HG03060 (cell line): ENCODE measurements around the gene TAF6.
A peak's percentile ranks its signal among the peaks of the same experiment; 100 is the strongest.

Source experiments
- ATAC-seq: cut with Tn5 transposase; IDR thresholded peaks from one replicate; pipeline ENCODE4 v1.9.1; 2021; ENCODE audit warnings: low read depth, moderate number of reproducible peaks; ENCODE audit not compliant: unreplicated experiment

The TAF6 gene

GRCh38 chr7:100098913-100099312, 20.2 kb downstream of the TAF6 start:
- ATAC-seq, result no peak

GRCh38 chr7:100095704-100096103, 23.5 kb downstream of the TAF6 start:
- no peak for ATAC-seq

- ATAC-seq, result no peak
Observed at GRCh38 chr7:100095289-100095688, 23.9 kb downstream of the TAF6 start.

GRCh38 chr7:100093925-100094486, 25.2 kb downstream of the TAF6 start:
- no peak for ATAC-seq

- no peak for ATAC-seq
Observed at GRCh38 chr7:100093498-100093897, 25.7 kb downstream of the TAF6 start.

GRCh38 chr7:100093054-100093453, 26.1 kb downstream of the TAF6 start:
- ATAC-seq, result no peak

- ATAC-seq, result no peak
Observed at GRCh38 chr7:100091411-100092181, 27.6 kb downstream of the TAF6 start.

GRCh38 chr7:100090527-100091410, 28.4 kb downstream of the TAF6 start:
- no peak for ATAC-seq

- ATAC-seq, result no peak
Observed at GRCh38 chr7:100089458-100090196, 29.5 kb downstream of the TAF6 start.

- no peak for ATAC-seq
Observed at GRCh38 chr7:100088621-100089457, 30.3 kb downstream of the TAF6 start, which contains the start of gene COPS6. TSS of gene COPS6 (plus strand) at chr7:100088969. CDS start at chr7:100088991, 22 bp downstream.

GRCh38 chr7:100088095-100088620, 31.0 kb downstream of the TAF6 start:
- ATAC-seq, result no peak

- ATAC-seq, result no peak
Observed at GRCh38 chr7:100087055-100087750, 32.0 kb downstream of the TAF6 start.

- ATAC-seq, result no peak
Observed at GRCh38 chr7:100085515-100085914, 33.6 kb downstream of the TAF6 start.

GRCh38 chr7:100082978-100083377, 36.2 kb downstream of the TAF6 start:
- no peak for ATAC-seq

- peak; percentile 84 for ATAC-seq
Observed at GRCh38 chr7:100081535-100082102, 37.5 kb downstream of the TAF6 start, which contains the start of gene ZNF3. TSS of gene ZNF3 (minus strand) at chr7:100081723. CDS start at chr7:100077357, 4,366 bp downstream.

GRCh38 chr7:100080907-100081534, 38.1 kb downstream of the TAF6 start:
- no peak for ATAC-seq

- no peak for ATAC-seq
Observed at GRCh38 chr7:100079024-100079560, 40.1 kb downstream of the TAF6 start.

GRCh38 chr7:100077205-100077604, 42.0 kb downstream of the TAF6 start:
- ATAC-seq, result no peak
